Measurements from ENCODE around the gene TPM1.

DNA sequence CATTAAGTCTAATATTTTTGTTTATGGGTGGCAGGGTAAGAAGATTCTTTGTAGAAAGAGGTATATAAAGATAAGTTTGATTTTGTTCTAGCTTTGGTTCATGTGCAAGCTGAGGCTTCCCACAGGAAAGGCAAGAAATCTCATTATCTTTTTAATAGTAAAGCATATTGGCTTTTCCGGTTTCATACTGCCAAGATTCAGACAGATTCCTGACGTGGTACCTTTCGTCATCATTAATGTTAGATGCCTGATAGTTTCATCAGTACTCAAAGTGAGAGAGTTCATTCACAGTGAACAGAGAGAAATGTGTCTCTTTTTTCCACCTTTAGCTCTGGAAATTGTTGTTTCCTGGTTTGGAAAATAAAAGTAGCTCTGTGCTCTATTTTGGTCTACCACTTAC, 16.5 kb downstream of the TPM1 start:
- TF ChIP-seq EZH2 (IDR thresholded peaks at IDR 0.05; ENCODE audit: low read depth) (no peak), CTCF (conservative IDR thresholded peaks at IDR 0.05) (no peak)

All from PC-9 (cell line).